Uterus (tissue), 4 donors: Measurements from ENCODE around the gene BMPR1B. TPM values are rescaled to one million over a fixed set of nuclear protein-coding genes. Genes with fewer than 3 reads are reported as not detected.

ENCODE experiments used
- DNase-seq, 2 donors: peaks; one replicate each; pipeline ENCODE4 v3.0.0-alpha.2; 2019 to 2020
- H3K27ac ChIP-seq, 2 donors: fragments of 200-600 bp; sonication (generic); 1 replicate in 1 of 2; 2 replicates in 1 of 2; pipeline ENCODE4 v1.5.1; 2016 to 2018
- H3K27me3 ChIP-seq, 2 donors: fragments of 200-600 bp; sonication (generic); one replicate each; pipeline ENCODE4 v1.5.1; 2018 to 2019; ENCODE audit warnings: control low read depth in 1 of 2
- H3K36me3 ChIP-seq, 2 donors: fragments of 200-600 bp; sonication (generic); one replicate each; pipeline ENCODE4 v1.5.1; 2019; ENCODE audit warnings: control low read depth in 1 of 2
- H3K4me1 ChIP-seq, 2 donors: fragments of 200-600 bp; sonication (generic); one replicate each; pipeline ENCODE4 v1.5.1; 2018 to 2019; ENCODE audit warnings: control low read depth in 1 of 2
- H3K4me3 ChIP-seq, 2 donors: fragments of 200-600 bp; sonication (generic); 1 replicate in 1 of 2; 2 replicates in 1 of 2; pipeline ENCODE4 v1.5.1; 2018 to 2019; ENCODE audit warnings: mild to moderate bottlenecking in 1 of 2
- H3K9me3 ChIP-seq, 2 donors: fragments of 200-600 bp; sonication (generic); one replicate each; pipeline ENCODE4 v1.5.1; 2019; ENCODE audit warnings: control low read depth in 1 of 2
- POLR2A ChIP-seq, 2 donors: fragments of 450-650 bp; IDR thresholded peaks; one replicate each; pipeline ENCODE4 v1.6.1; 2016; ENCODE audit warnings: antibody characterized with exemption in 2 of 2, mild to moderate bottlenecking in 1 of 2, moderate library complexity in 1 of 2
- intact Hi-C: fragments of 100-400 bp; cut with DNase I; formaldehyde crosslinking; loops from one replicate; pipeline ENCODE4 v1.15.1; 2023; ENCODE audit warnings: low total_unique reads
- total RNA-seq, 4 donors: library from RNA; depleted of rRNA in 3 of 4; stranded (reverse); fragments of >200 nt in 3 of 4; gene quantifications; one replicate each; pipeline versions ENCODE4 v1.1.0 to v1.2.4, GENCODE V29; 2014 to 2023
- TF ChIP-seq, protein P1 (sequence below), 4 experiments: fragments of 200-600 bp in 2 of 4; fragments of 450-650 bp in 2 of 4; sonication (generic) in 2 of 4; IDR thresholded peaks; one replicate each; pipeline ENCODE4 v1.5.1; 2016 to 2019; ENCODE audit warnings: antibody characterized with exemption in 4 of 4, mild to moderate bottlenecking in 2 of 4, moderate library complexity in 1 of 4
- donor health status: DM: yes; HTN: yes; CAD: no.

The BMPR1B gene
- total RNA-seq, 4 donors from 2014 or later: under 0.01 to 13.6 (median 3.3) TPM

DNA sequence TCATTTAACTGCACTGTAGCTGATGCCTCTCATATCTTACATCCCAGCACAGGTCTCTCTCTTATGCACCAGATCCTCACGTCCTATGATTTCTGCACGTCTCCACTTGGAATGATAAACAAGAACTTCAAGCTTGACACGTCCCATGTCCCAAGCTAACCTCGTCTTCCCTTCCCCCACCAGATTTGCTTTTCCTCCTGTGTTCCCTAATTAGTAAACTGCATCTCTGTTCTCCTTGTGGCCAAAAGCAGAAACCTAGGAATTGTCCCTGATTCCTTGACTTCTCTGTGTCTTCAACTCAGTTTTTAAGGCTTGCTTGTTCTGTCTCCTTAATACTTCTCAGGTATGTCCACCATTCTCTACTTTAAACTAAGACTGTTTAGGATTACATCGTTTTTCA, 171.9 kb downstream of the BMPR1B start:
- TF ChIP-seq POLR2A (IDR thresholded peaks at IDR 0.05): no peak
- TF ChIP-seq, protein P1, sequence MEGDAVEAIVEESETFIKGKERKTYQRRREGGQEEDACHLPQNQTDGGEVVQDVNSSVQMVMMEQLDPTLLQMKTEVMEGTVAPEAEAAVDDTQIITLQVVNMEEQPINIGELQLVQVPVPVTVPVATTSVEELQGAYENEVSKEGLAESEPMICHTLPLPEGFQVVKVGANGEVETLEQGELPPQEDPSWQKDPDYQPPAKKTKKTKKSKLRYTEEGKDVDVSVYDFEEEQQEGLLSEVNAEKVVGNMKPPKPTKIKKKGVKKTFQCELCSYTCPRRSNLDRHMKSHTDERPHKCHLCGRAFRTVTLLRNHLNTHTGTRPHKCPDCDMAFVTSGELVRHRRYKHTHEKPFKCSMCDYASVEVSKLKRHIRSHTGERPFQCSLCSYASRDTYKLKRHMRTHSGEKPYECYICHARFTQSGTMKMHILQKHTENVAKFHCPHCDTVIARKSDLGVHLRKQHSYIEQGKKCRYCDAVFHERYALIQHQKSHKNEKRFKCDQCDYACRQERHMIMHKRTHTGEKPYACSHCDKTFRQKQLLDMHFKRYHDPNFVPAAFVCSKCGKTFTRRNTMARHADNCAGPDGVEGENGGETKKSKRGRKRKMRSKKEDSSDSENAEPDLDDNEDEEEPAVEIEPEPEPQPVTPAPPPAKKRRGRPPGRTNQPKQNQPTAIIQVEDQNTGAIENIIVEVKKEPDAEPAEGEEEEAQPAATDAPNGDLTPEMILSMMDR (IDR thresholded peaks at IDR 0.05): no peak
- intact Hi-C loops: no loop called here
- no peak overlapping the region for H3K27ac ChIP-seq
- H3K36me3 ChIP-seq: no peaks in the 10 kb centered on the region
- H3K4me3 ChIP-seq: no peak overlapping the region
- no peaks in the 10 kb centered on the region for H3K9me3 ChIP-seq
- peaks cover 0 to 5% of the 10 kb centered on the region in 2 donors for H3K4me1 ChIP-seq
- no peaks in the 10 kb centered on the region for H3K27me3 ChIP-seq
- no peak for DNase-seq

DNA sequence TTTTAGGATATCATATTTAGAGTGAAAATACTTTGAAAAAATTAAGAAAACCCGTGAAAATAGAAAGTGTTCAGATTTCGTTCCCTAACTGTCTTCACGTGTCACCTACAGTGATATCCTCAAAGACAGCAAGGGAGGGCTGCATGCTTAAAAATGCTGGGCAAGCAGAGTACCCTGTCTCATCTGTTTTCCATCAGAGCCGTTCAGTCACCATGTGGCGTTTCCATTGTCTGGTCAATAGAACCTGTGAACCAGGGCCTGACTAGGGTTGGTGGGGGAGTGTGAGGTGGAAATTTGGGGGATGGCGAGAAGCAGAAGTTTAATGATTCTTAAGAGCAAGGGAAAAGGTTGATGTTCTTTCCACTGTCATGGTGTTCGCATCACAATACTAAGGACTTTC, 173.9 kb downstream of the BMPR1B start:
- DNase-seq: no peak
- intact Hi-C loops: no loop called here
- Histone ChIP-seq H3K27me3 (no peaks in the 10 kb centered on the region), H3K27ac (no peak overlapping the region), H3K36me3 (no peaks in the 10 kb centered on the region), H3K4me3 (no peak overlapping the region), H3K9me3 (no peaks in the 10 kb centered on the region), H3K4me1 (peaks cover 0 to 5% of the 10 kb centered on the region in 2 donors)
- TF ChIP-seq POLR2A (IDR thresholded peaks at IDR 0.05): no peak
- TF ChIP-seq, protein P1 (IDR thresholded peaks at IDR 0.05): no peak

DNA sequence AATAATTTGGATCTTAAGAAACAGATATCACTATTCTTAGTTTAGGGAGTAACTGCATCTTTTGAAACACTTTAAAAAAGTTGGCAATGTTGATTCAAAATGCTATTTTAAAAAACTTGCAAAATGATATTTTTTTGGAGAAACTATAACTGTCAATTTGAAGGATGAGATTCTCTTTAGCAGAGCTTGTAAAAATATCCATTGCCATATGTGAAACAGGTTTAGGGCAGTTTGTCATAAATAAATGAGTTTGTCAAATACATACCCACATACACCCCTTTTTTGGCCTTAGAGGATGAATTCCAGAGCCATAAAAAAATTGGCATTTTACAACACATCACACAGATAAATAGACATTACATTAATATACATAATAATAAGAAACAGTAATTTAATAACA, 174.6 kb downstream of the BMPR1B start:
- no peak overlapping the region for H3K4me3 ChIP-seq
- peaks cover 0 to 5% of the 10 kb centered on the region in 2 donors for H3K4me1 ChIP-seq
- no peaks in the 10 kb centered on the region for H3K9me3 ChIP-seq
- TF ChIP-seq, protein P1 (IDR thresholded peaks at IDR 0.05): no peak
- no peak for TF ChIP-seq POLR2A (IDR thresholded peaks at IDR 0.05)
- intact Hi-C loops: no loop called here
- no peak overlapping the region for H3K27ac ChIP-seq
- no peaks in the 10 kb centered on the region for H3K36me3 ChIP-seq
- no peak for DNase-seq
- H3K27me3 ChIP-seq: no peaks in the 10 kb centered on the region

DNA sequence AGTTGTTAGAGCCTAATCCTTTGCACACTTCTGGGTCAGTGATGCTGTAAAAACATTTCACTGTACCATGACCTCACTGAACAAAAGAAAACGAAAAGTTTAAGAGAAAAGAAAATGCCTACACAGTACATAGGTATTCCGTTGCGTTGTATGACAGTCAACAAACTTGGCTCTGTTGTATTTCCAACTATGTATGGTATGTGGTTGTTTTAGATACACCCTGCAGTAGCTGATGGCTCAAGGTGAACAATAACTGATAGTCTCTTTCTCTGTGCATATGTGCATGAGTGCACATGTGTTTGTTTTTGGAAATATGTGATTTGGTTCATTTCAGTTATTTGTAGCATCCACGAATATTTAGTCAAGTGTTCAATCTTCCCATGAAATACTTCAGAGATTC, 176.0 kb downstream of the BMPR1B start:
- TF ChIP-seq POLR2A (IDR thresholded peaks at IDR 0.05): no peak
- TF ChIP-seq, protein P1 (IDR thresholded peaks at IDR 0.05): no peak
- H3K9me3 ChIP-seq: no peaks in the 10 kb centered on the region

DNA sequence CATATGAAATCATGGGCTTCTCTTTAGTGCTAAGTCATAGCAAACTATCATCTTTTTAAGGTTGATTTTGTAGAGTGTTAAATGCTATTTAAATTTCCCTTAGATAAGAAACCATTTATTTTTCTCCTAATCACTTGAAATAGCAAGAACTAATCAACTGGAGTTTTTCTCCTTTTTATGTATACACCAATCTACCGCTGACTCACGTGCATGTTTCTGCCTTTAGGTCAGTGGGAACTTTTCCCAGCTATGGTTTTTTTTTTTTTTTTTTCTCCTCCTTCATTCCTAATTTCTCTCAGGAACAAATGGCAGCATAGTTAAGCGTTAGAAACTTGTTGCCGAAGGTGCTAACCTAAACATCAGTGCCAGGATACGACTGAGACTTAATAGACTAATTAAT, 176.4 kb downstream of the BMPR1B start:
- intact Hi-C loops: no loop called here
- Histone ChIP-seq H3K4me1 (peaks cover 0 to 5% of the 10 kb centered on the region in 2 donors), H3K27me3 (no peaks in the 10 kb centered on the region), H3K36me3 (no peaks in the 10 kb centered on the region), H3K4me3 (no peak overlapping the region), H3K27ac (no peak overlapping the region), H3K9me3 (no peaks in the 10 kb centered on the region)
- no peak for DNase-seq
- no peak for TF ChIP-seq POLR2A (IDR thresholded peaks at IDR 0.05)
- TF ChIP-seq, protein P1 (IDR thresholded peaks at IDR 0.05): no peak

More for the DNA sequence above, 176.0 kb downstream of the BMPR1B start:
- Histone ChIP-seq H3K27me3 (no peaks in the 10 kb centered on the region), H3K4me3 (no peak overlapping the region), H3K36me3 (no peaks in the 10 kb centered on the region), H3K27ac (no peak overlapping the region), H3K4me1 (peaks cover 0 to 5% of the 10 kb centered on the region in 2 donors)
- no peak for DNase-seq
- intact Hi-C loops: no loop called here
